Measurements from ENCODE around the gene ADARB2.

ADARB2 gene

GRCh38 chr10:1208366-1209311, 528.7 kb downstream of the ADARB2 start:
- no peak for DNase-seq

GRCh38 chr10:1206601-1207000, 530.7 kb downstream of the ADARB2 start:
- no peak for DNase-seq

- DNase-seq: no peak
Measured at GRCh38 chr10:1206101-1206500, 531.2 kb downstream of the ADARB2 start.

GRCh38 chr10:1205450-1206030, 531.8 kb downstream of the ADARB2 start:
- no peak for DNase-seq

GRCh38 chr10:1204434-1205326, 532.6 kb downstream of the ADARB2 start:
- no peak for DNase-seq

GRCh38 chr10:1203704-1204103, 533.6 kb downstream of the ADARB2 start:
- no peak for DNase-seq

GRCh38 chr10:1203216-1203615, 534.1 kb downstream of the ADARB2 start:
- DNase-seq: no peak

- no peak for DNase-seq
Measured at GRCh38 chr10:1202343-1202742, 535.0 kb downstream of the ADARB2 start.

- DNase-seq: no peak
Measured at GRCh38 chr10:1200866-1201807, 536.2 kb downstream of the ADARB2 start.

- DNase-seq: no peak
Measured at GRCh38 chr10:1199897-1200721, 537.2 kb downstream of the ADARB2 start.

- no peak for DNase-seq
Measured at GRCh38 chr10:1199345-1199673, 538.0 kb downstream of the ADARB2 start.

- no peak for DNase-seq
Measured at GRCh38 chr10:1198453-1199344, 538.6 kb downstream of the ADARB2 start.

- DNase-seq: no peak
Measured at GRCh38 chr10:1197384-1197783, 539.9 kb downstream of the ADARB2 start.

GRCh38 chr10:1196656-1197055, 540.7 kb downstream of the ADARB2 start:
- no peak for DNase-seq

GRCh38 chr10:1195828-1196227, 541.5 kb downstream of the ADARB2 start:
- no peak for DNase-seq

GRCh38 chr10:1194161-1194560, 543.2 kb downstream of the ADARB2 start:
- DNase-seq: no peak

- DNase-seq: no peak
Measured at GRCh38 chr10:1193561-1193960, 543.8 kb downstream of the ADARB2 start.

- no peak for DNase-seq
Measured at GRCh38 chr10:1191752-1192151, 545.6 kb downstream of the ADARB2 start.

GRCh38 chr10:1190791-1191490, 546.4 kb downstream of the ADARB2 start:
- no peak for DNase-seq

GRCh38 chr10:1190052-1190395, 547.3 kb downstream of the ADARB2 start:
- no peak for DNase-seq

All from OCI-M1 (cell line).